H1 (cell line): Measurements from ENCODE around the gene HIVEP3. TPM values are rescaled to one million over a fixed set of nuclear protein-coding genes. Genes with fewer than 3 reads are reported as not detected.

Source experiments
- CTCF ChIA-PET: fragments of 300-600 bp; sonication (Branson Sonifier 250); formaldehyde crosslinking; loops from one replicate; lab custom pipeline; 2021; ENCODE audit not compliant: partially characterized antibody; lab: Charles Lee
- POLR2A ChIA-PET: fragments of 300-600 bp; sonication (Branson Sonifier 250); formaldehyde crosslinking; loops from one replicate; lab custom pipeline; 2021; ENCODE audit warnings: inconsistent platforms; ENCODE audit not compliant: partially characterized antibody; lab: Charles Lee
- DNase-seq, 2 experiments: peaks; one replicate each; pipeline versions ENCODE4 v3.0.0 to v3.0.0-alpha.2; 2010 to 2022; ENCODE audit warnings: low spot score in 2 of 2, low read depth in 1 of 2, mixed read lengths in 1 of 2
- FAIRE-seq: peaks from 2 replicates; lab custom pipeline; 2011; peaks lifted over from hg19 to GRCh38; lab: Jason Lieb, UNC
- H2AFZ ChIP-seq: 2 replicates; pipeline ENCODE4 v1.8.1; 2012; ENCODE audit warnings: low read length, inconsistent platforms
- H2AK5ac ChIP-seq: 2 replicates; pipeline ENCODE4 v1.6.1; 2013; ENCODE audit warnings: low read depth, low read length
- H2BK120ac ChIP-seq: replicated peaks from 2 replicates; pipeline ENCODE3; 2013; ENCODE audit warnings: low read depth, low read length, inconsistent platforms
- H2BK12ac ChIP-seq: 2 replicates; pipeline ENCODE4 v1.6.1; 2013; ENCODE audit warnings: low read depth, low read length
- H2BK15ac ChIP-seq: 2 replicates; pipeline ENCODE4 v1.6.1; 2013; ENCODE audit warnings: low read length
- H2BK20ac ChIP-seq: 2 replicates; pipeline ENCODE4 v1.6.1; 2013; ENCODE audit warnings: low read length
- H2BK5ac ChIP-seq: 2 replicates; pipeline ENCODE4 v1.6.1; 2013; ENCODE audit warnings: low read depth, low read length
- H3K14ac ChIP-seq: 2 replicates; pipeline ENCODE4 v1.6.1; 2013; ENCODE audit warnings: inconsistent platforms; ENCODE audit not compliant: insufficient read length
- H3K18ac ChIP-seq: 2 replicates; pipeline ENCODE4 v1.6.1; 2013; ENCODE audit warnings: low read length; ENCODE audit errors: extremely low read depth
- H3K23ac ChIP-seq: 2 replicates; pipeline ENCODE4 v1.6.1; 2013; ENCODE audit warnings: inconsistent platforms; ENCODE audit not compliant: insufficient read length
- H3K23me2 ChIP-seq: 2 replicates; pipeline ENCODE4 v1.6.1; 2013; ENCODE audit warnings: low read depth, low read length
- H3K27ac ChIP-seq: 2 replicates; pipeline ENCODE4 v1.6.1; 2011; ENCODE audit warnings: low read depth, low read length, inconsistent platforms
- H3K27me3 ChIP-seq, 4 experiments: replicated peaks in 1 of 4; 1 replicate in 1 of 4; 2 replicates in 3 of 4; pipeline versions ENCODE4 v1.6.1 to v1.8.1; 2011 to 2013; ENCODE audit warnings: low read length in 3 of 4, mild to moderate bottlenecking in 3 of 4, inconsistent platforms in 2 of 4, mixed read lengths in 2 of 4, moderate library complexity in 1 of 4; ENCODE audit not compliant: control insufficient read depth in 3 of 4, insufficient read depth in 3 of 4; ENCODE audit errors: extremely low read depth in 1 of 4
- H3K36me3 ChIP-seq, 4 experiments: 2 replicates each; pipeline versions ENCODE4 v1.6.1 to v1.8.1; 2011 to 2013; ENCODE audit warnings: mild to moderate bottlenecking in 4 of 4, low read length in 3 of 4, moderate library complexity in 2 of 4, control low read depth in 1 of 4, inconsistent platforms in 1 of 4; ENCODE audit not compliant: insufficient read depth in 4 of 4, control insufficient read depth in 2 of 4
- H3K4ac ChIP-seq: replicated peaks from 2 replicates; pipeline ENCODE3; 2013; ENCODE audit warnings: low read length, low read depth, mixed read lengths, inconsistent platforms; ENCODE audit not compliant: insufficient read length
- H3K4me1 ChIP-seq, 4 experiments: replicated peaks in 1 of 4; 1 replicate in 1 of 4; 2 replicates in 3 of 4; pipeline versions ENCODE4 v1.6.1 to v1.8.1; 2011 to 2013; ENCODE audit warnings: low read length in 3 of 4, inconsistent platforms in 2 of 4, mixed read lengths in 1 of 4; ENCODE audit not compliant: insufficient read depth in 4 of 4, control insufficient read depth in 3 of 4
- H3K4me2 ChIP-seq, 2 experiments: 2 replicates each; pipeline versions ENCODE4 v1.6.1 to v1.8.1; 2011 to 2013; ENCODE audit warnings: low read depth in 2 of 2, low read length in 2 of 2, control low read depth in 1 of 2, inconsistent platforms in 1 of 2, mild to moderate bottlenecking in 1 of 2; ENCODE audit not compliant: insufficient read depth in 1 of 2
- H3K4me3 ChIP-seq, 4 experiments: fragments of 200-600, 300-600 bp in 1 of 4; sonication (generic), shearing (Covaris generic), sonication (Bioruptor Twin) in 1 of 4; 2 replicates each; pipeline versions ENCODE4 v1.5.1 to v1.8.1; 2011 to 2016; ENCODE audit warnings: low read length in 4 of 4, low read depth in 3 of 4, control low read depth in 2 of 4, inconsistent platforms in 2 of 4, mild to moderate bottlenecking in 2 of 4, mixed read lengths in 1 of 4, moderate library complexity in 1 of 4; ENCODE audit not compliant: insufficient read depth in 2 of 4; ENCODE audit errors: extremely low read depth in 1 of 4
- H3K56ac ChIP-seq: replicated peaks from 2 replicates; pipeline ENCODE3; 2013; ENCODE audit warnings: low read depth, mild to moderate bottlenecking, mixed read lengths, low read length, inconsistent platforms; ENCODE audit not compliant: insufficient read length
- H3K79me1 ChIP-seq: 2 replicates; pipeline ENCODE4 v1.6.1; 2013; ENCODE audit warnings: low read depth, low read length, control low read depth
- H3K79me2 ChIP-seq, 2 experiments: 2 replicates each; pipeline versions ENCODE4 v1.6.1 to v1.8.1; 2012 to 2013; ENCODE audit warnings: low read length in 2 of 2, mild to moderate bottlenecking in 2 of 2, inconsistent platforms in 1 of 2; ENCODE audit not compliant: insufficient read depth in 2 of 2, control insufficient read depth in 1 of 2
- H3K9ac ChIP-seq, 4 experiments: replicated peaks in 1 of 4; 1 replicate in 1 of 4; 2 replicates in 3 of 4; pipeline versions ENCODE4 v1.6.1 to v1.8.1; 2011 to 2013; ENCODE audit warnings: low read depth in 3 of 4, low read length in 3 of 4, control low read depth in 2 of 4, mild to moderate bottlenecking in 2 of 4, moderate library complexity in 2 of 4, inconsistent platforms in 1 of 4; ENCODE audit errors: extremely low read depth in 1 of 4
- H3K9me3 ChIP-seq, 2 experiments: 2 replicates each; pipeline versions ENCODE4 v1.6.1 to v1.8.1; 2012 to 2013; ENCODE audit warnings: mild to moderate bottlenecking in 2 of 2, moderate library complexity in 2 of 2, control low read depth in 1 of 2, inconsistent platforms in 1 of 2, low read depth in 1 of 2, low read length in 1 of 2, mixed read lengths in 1 of 2; ENCODE audit not compliant: insufficient read depth in 2 of 2
- H4K20me1 ChIP-seq, 2 experiments: replicated peaks in 1 of 2; 2 replicates each; pipeline versions ENCODE3 to v1.8.1; 2011 to 2013; ENCODE audit warnings: inconsistent platforms in 2 of 2, low read length in 2 of 2, mild to moderate bottlenecking in 1 of 2; ENCODE audit not compliant: insufficient read depth in 2 of 2, control insufficient read depth in 1 of 2
- H4K5ac ChIP-seq: 2 replicates; pipeline ENCODE4 v1.6.1; 2013; ENCODE audit warnings: low read length, low read depth, mixed read lengths, inconsistent platforms; ENCODE audit not compliant: insufficient read length
- H4K8ac ChIP-seq: 2 replicates; pipeline ENCODE4 v1.8.0; 2013; ENCODE audit warnings: mild to moderate bottlenecking, moderate library complexity, low read length, inconsistent platforms; ENCODE audit not compliant: insufficient read depth; ENCODE audit errors: extremely low read depth
- H4K91ac ChIP-seq: replicated peaks from 2 replicates; pipeline ENCODE3; 2013; ENCODE audit warnings: low read length, mixed read lengths, inconsistent platforms; ENCODE audit not compliant: insufficient read length
- ATF3 ChIP-seq: IDR thresholded peaks from 2 replicates; pipeline ENCODE4 v1.6.1; 2011; ENCODE audit warnings: low read depth, mild to moderate bottlenecking, low read length; ENCODE audit not compliant: insufficient read depth
- CTBP2 ChIP-seq: IDR thresholded peaks from 2 replicates; pipeline ENCODE4 v1.7.0; 2011; ENCODE audit warnings: borderline replicate concordance, mild to moderate bottlenecking, moderate library complexity, mixed read lengths, low read length; ENCODE audit not compliant: insufficient read depth, insufficient read length
- JUND ChIP-seq: IDR thresholded peaks from 2 replicates; pipeline ENCODE4 v1.6.1; 2011; ENCODE audit warnings: mild to moderate bottlenecking, improper control_type of control experiment, low read length
- NANOG ChIP-seq: IDR thresholded peaks from 2 replicates; pipeline ENCODE4 v1.6.1; 2011; ENCODE audit warnings: low read length, low read depth, mild to moderate bottlenecking, inconsistent platforms; ENCODE audit not compliant: insufficient read depth, poor library complexity, severe bottlenecking
- RBBP5 ChIP-seq: IDR thresholded peaks from 2 replicates; pipeline ENCODE4 v1.7.1; 2012; ENCODE audit warnings: low read depth, mild to moderate bottlenecking, inconsistent platforms, low read length, moderate library complexity, borderline replicate concordance
- RNF2 ChIP-seq: fragments of 200-900, 300-1000 bp; sonication (generic); IDR thresholded peaks from 2 replicates; pipeline ENCODE4 v1.7.1; 2016; ENCODE audit warnings: borderline replicate concordance, low read depth, mild to moderate bottlenecking, antibody characterized with exemption, low read length; ENCODE audit not compliant: poor library complexity, severe bottlenecking; ENCODE audit errors: missing control alignments
- SIRT6 ChIP-seq: IDR thresholded peaks from one replicate; pipeline ENCODE4 v1.7.1; 2012; ENCODE audit warnings: low read length, inconsistent platforms
- SP1 ChIP-seq: IDR thresholded peaks from 2 replicates; pipeline ENCODE4 v1.6.1; 2011; ENCODE audit warnings: low read depth, low read length
- SUZ12 ChIP-seq: fragments of 200-600 bp; sonication (generic); IDR thresholded peaks from 2 replicates; pipeline ENCODE4 v1.6.1; 2012; ENCODE audit warnings: mild to moderate bottlenecking, inconsistent platforms, low read length, moderate library complexity, mixed read lengths
- WGBS, 2 experiments: shearing (Covaris generic) in 1 of 2; methylation state at CpG; one replicate each; pipeline versions ENCODE4 v1.1.6 to v1.1.7; 2013 to 2015; ENCODE audit warnings: low lambda C conversion rate in 2 of 2, mixed read lengths in 2 of 2, inconsistent platforms in 1 of 2, low coverage in 1 of 2, missing lambda C conversion rate in 1 of 2; ENCODE audit not compliant: insufficient replicate concordance in 2 of 2, insufficient coverage in 1 of 2, insufficient read length in 1 of 2; ENCODE audit errors: extremely low coverage in 1 of 2, missing lambda C conversion rate in 1 of 2; 5-methylcytosine and 5-hydroxymethylcytosine counted together
- polyA plus RNA-seq, 7 experiments: library from polyadenylated mRNA; depleted of rRNA in 3 of 7; stranded (reverse) in 5 of 7; unstranded in 2 of 7; fragments of >200 nt in 5 of 7; fragments of 200-250 nt in 2 of 7; gene quantifications; 1 replicate in 5 of 7; 2 replicates in 1 of 7; 4 replicates in 1 of 7; pipeline versions ENCODE4 v1.2.1 to v1.2.3, GENCODE V29; 2011 to 2013; ENCODE audit warnings: missing spikeins in 2 of 7, mixed read lengths in 2 of 7
- total RNA-seq: library from RNA; stranded (reverse); fragmentation: NEBNext Ultra II Directional; extraction: Animal tissue kit (Norgen Biotek cat#: 25700); gene quantifications from 2 replicates; pipeline ENCODE4 v1.2.1, GENCODE V29; 2021

Gene HIVEP3
- total and polyA plus RNA-seq, 2 of the 8 experiments (the other 6 are each of a cell fraction or from before 2014, with no cell fraction given) = 0.24 to 0.69 TPM

- Histone ChIP-seq H2BK120ac (no peak overlapping the region), H4K5ac (no peak overlapping the region), H3K4me1 (peaks cover 0 to 3% (median under 1%) of the 10 kb centered on the region in 4 experiments; a peak in 3 of 7 replicates), H3K23me2 (no peaks in the 10 kb centered on the region), H3K18ac (no peak overlapping the region), H3K4ac (no peak overlapping the region), H2AK5ac (no peak overlapping the region), H3K23ac (no peak overlapping the region), H4K8ac (no peak overlapping the region), H4K91ac (no peak overlapping the region), H2BK15ac (no peak overlapping the region), H3K79me1 (no peaks in the 10 kb centered on the region), H2BK20ac (no peak overlapping the region), H2BK12ac (no peak overlapping the region), H3K9me3 (no peaks in the 10 kb centered on the region), H3K36me3 (no peaks in the 10 kb centered on the region), H3K4me3 (no peak overlapping the region), H3K14ac (no peak overlapping the region), H3K4me2 (no peak overlapping the region), H3K56ac (no peak overlapping the region), H4K20me1 (no peaks in the 10 kb centered on the region), H3K9ac (no peak overlapping the region), H2AFZ (no peak overlapping the region), H3K27ac (no peak overlapping the region), H3K27me3 (peaks cover 0 to 1% (median 0%) of the 10 kb centered on the region in 4 experiments; a peak in 1 of 7 replicates), H2BK5ac (no peak overlapping the region), H3K79me2 (no peaks in the 10 kb centered on the region)
- CTCF ChIA-PET = interaction anchor here (0.9 to 2.4 kb wide), 2 partner anchors 90 to 324 kb away, joined by 3 to 5 read pairs; no protein-coding TSS in a partner anchor
- DNase-seq (peak in 1 of 2 experiments; percentile 21), FAIRE-seq (no peak)
- WGBS, 2 experiments = 60% methylated on average over 3 of the region's 3 CpGs; no CpG with 5 or more reads in 1 of the 2 experiments
- POLR2A ChIA-PET = no interaction called here
- no peak for TF ChIP-seq RNF2
- no peak for TF ChIP-seq NANOG
- TF ChIP-seq RBBP5 = no peak
- no peak for TF ChIP-seq ATF3
- no peak for TF ChIP-seq SUZ12
- TF ChIP-seq SP1 = no peak
- TF ChIP-seq SIRT6 = no peak
- no peak for TF ChIP-seq JUND
- no peak for TF ChIP-seq CTBP2
These were observed 16.6 kb downstream of the HIVEP3 start for GRCh38 chr1:41902159-41902577.
